Skeletal muscle satellite cell (primary cell): ENCODE data around the gene DEFB119. TPM values are rescaled to one million over a fixed set of nuclear protein-coding genes. Genes with fewer than 3 reads are reported as not detected.
"Not testable (repeated sequence)": the region's sequence is repeated elsewhere in the genome, so short reads cannot be mapped to it uniquely, and the experiment has no call there.

Source experiments
- H3K27me3 ChIP-seq: 2 replicates; pipeline ENCODE4 v1.7.0; 2013; ENCODE audit warnings: low read length; ENCODE audit not compliant: control insufficient read depth, insufficient read depth
- H3K36me3 ChIP-seq: 2 replicates; pipeline ENCODE4 v1.7.0; 2013; ENCODE audit warnings: mild to moderate bottlenecking, control low read depth, low read length; ENCODE audit not compliant: insufficient read depth
- H3K4me1 ChIP-seq: 2 replicates; pipeline ENCODE4 v1.7.0; 2013; ENCODE audit warnings: low read length; ENCODE audit not compliant: control insufficient read depth, insufficient read depth
- H3K4me2 ChIP-seq: 2 replicates; pipeline ENCODE4 v1.7.0; 2013; ENCODE audit warnings: mild to moderate bottlenecking, low read length
- H3K4me3 ChIP-seq: 2 replicates; pipeline ENCODE4 v1.7.0; 2013; ENCODE audit warnings: low read length
- H3K9ac ChIP-seq: 2 replicates; pipeline ENCODE4 v1.7.0; 2013; ENCODE audit warnings: mild to moderate bottlenecking, low read depth, low read length, moderate library complexity
- H3K9me3 ChIP-seq: replicated peaks from 2 replicates; pipeline ENCODE4 v1.7.0; 2013; ENCODE audit warnings: mild to moderate bottlenecking, control low read depth, low read length
- small RNA-seq: library from RNA; depleted of rRNA; stranded (forward); fragments of <200 nt; gene quantifications from one replicate; pipeline ENCODE3, GENCODE V24; 2012

The DEFB119 gene

GRCh38 chr20:31392836-31393235 lies 2.4 kb upstream of the DEFB119 start:
- Histone ChIP-seq H3K9me3 (no peaks in the 10 kb centered on the region), H3K4me3 (no peak overlapping the region), H3K4me2 (no peak overlapping the region), H3K9ac (no peak overlapping the region), H3K36me3 (no peaks in the 10 kb centered on the region), H3K4me1 (no peaks in the 10 kb centered on the region), H3K27me3 (no peaks in the 10 kb centered on the region)

DNA sequence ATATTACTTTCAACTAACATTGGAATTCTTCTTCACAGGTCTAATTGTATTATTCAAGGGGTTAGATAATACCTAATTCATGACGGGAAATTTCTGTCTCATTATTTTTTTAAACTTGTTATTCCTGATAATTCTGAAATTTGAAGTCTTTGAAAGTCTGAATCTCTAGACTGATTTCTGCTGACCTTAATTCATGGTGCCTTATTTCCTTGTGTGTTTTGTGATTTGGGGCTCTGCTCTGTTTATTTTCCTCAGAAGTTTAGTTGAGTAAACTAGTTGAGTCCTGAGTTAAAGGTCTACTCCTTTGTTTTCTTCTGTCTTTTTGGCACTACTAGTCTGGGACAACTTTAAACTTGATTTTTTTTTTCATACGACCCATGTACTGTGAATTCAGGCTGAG lies 16.0 kb downstream of the DEFB119 start:
- H3K9ac ChIP-seq: no peak overlapping the region
- no peak overlapping the region for H3K4me2 ChIP-seq
- H3K4me3 ChIP-seq: no peak overlapping the region
- no peaks in the 10 kb centered on the region for H3K4me1 ChIP-seq
- H3K9me3 ChIP-seq: no peaks in the 10 kb centered on the region
- no peaks in the 10 kb centered on the region for H3K27me3 ChIP-seq
- H3K36me3 ChIP-seq: no peaks in the 10 kb centered on the region

DNA sequence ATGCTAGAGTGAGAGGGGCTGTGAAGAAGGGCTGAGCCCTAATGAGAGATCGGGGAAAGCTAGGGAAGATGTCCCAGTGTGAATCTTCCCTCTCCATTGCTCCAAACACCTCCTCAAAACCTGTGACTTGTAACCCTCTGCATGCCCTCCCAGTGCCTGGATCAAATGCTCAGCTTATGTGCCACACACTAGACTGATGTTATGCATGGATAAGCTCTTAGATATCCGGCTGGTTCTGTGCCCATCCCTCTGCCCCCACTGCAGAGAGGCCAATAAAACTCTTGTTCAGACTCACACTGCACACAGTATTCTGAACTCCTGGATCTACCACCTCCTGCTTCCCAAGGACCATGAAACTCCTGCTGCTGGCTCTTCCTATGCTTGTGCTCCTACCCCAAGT lies 22.1 kb downstream of the DEFB119 start, which contains the start of gene DEFB118:
DEFB118 (plus strand) TSS at position 301 of the 400 bp plus-strand sequence; CDS start at position 351, 50 bp downstream.
- H3K36me3 ChIP-seq: no peaks in the 10 kb centered on the region
- no peaks in the 10 kb centered on the region for H3K27me3 ChIP-seq
- no peak within 1 kb of the TSS for H3K4me2 ChIP-seq
- H3K9me3 ChIP-seq: no peaks in the 10 kb centered on the region
- H3K4me3 ChIP-seq: no peak within 1 kb of the TSS
- no peak within 1 kb of the TSS for H3K9ac ChIP-seq
- no peaks in the 10 kb centered on the region for H3K4me1 ChIP-seq

DNA sequence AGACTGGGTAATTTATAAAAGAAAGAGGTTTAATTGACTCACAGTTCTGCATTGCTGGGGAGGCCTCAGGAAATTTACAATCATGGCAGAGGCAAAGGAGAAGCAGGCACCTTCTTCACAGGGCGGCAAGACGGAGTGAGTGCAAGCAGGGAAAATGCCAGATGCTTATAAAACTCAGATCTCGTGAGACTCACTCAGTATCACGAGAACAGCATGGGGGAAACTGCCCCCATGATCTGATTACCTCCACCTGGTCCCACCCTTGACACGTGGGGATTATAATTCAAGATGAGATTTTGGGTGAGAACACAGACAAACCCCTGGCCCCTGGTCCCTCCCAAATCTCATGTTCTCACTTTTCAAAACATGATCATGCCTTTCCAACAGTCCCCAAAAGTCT lies 26.1 kb downstream of the DEFB119 start:
- not testable (repeated sequence) for H3K36me3 ChIP-seq, H3K4me1 ChIP-seq, H3K9ac ChIP-seq, H3K4me3 ChIP-seq, H3K9me3 ChIP-seq, H3K27me3 ChIP-seq, H3K4me2 ChIP-seq

GRCh38 chr20:31363295-31363694 lies 27.1 kb downstream of the DEFB119 start:
- Histone ChIP-seq H3K27me3 (no peaks in the 10 kb centered on the region), H3K4me2 (no peak overlapping the region), H3K9me3 (no peaks in the 10 kb centered on the region), H3K4me3 (no peak overlapping the region), H3K36me3 (no peaks in the 10 kb centered on the region), H3K9ac (no peak overlapping the region), H3K4me1 (no peaks in the 10 kb centered on the region)

- H3K9me3 ChIP-seq: no peaks in the 10 kb centered on the region
- no peak overlapping the region for H3K4me3 ChIP-seq
- H3K36me3 ChIP-seq: no peaks in the 10 kb centered on the region
- no peak overlapping the region for H3K9ac ChIP-seq
- H3K27me3 ChIP-seq: no peaks in the 10 kb centered on the region
- H3K4me2 ChIP-seq: no peak overlapping the region
- H3K4me1 ChIP-seq: no peaks in the 10 kb centered on the region
These were observed 34.4 kb downstream of the DEFB119 start for GRCh38 chr20:31355981-31356380.

- H3K9me3 ChIP-seq: no peaks in the 10 kb centered on the region
These were observed 48.9 kb downstream of the DEFB119 start for GRCh38 chr20:31341470-31341869.

DNA sequence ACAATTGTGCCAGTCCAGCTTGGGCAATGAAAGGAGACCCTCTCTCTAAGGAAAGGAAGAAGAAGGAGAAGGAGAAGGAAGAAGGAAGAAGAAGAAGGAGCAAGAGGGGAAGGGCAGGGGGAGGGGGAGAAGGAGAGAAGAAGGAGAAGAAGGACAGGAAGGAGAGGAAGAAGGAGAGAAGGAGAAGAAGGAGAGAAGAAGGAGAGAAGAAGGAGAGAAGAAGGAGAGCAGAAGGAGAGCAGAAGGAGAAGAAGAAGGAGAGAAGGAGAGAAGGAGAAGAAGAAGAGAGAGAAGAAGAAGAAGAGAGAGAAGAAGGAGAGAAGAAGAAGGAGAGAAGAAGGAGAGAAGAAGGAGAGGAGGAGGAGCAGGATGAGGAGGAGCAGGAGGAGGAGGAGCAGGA lies 59.5 kb downstream of the DEFB119 start:
- Histone ChIP-seq H3K36me3 (no peaks in the 10 kb centered on the region), H3K4me2 (no peak overlapping the region), H3K9ac (no peak overlapping the region), H3K27me3 (no peaks in the 10 kb centered on the region), H3K4me3 (no peak overlapping the region), H3K9me3 (no peaks in the 10 kb centered on the region), H3K4me1 (no peaks in the 10 kb centered on the region)

More at GRCh38 chr20:31341470-31341869, 48.9 kb downstream of the DEFB119 start:
- H3K4me2 ChIP-seq: no peak overlapping the region
- H3K27me3 ChIP-seq: no peaks in the 10 kb centered on the region
- H3K9ac ChIP-seq: no peak overlapping the region
- H3K36me3 ChIP-seq: no peaks in the 10 kb centered on the region
- no peaks in the 10 kb centered on the region for H3K4me1 ChIP-seq
- H3K4me3 ChIP-seq: no peak overlapping the region

Small RNA genes lying within 50 kb of the gene (small RNA-seq; reads per million reads assigned to genes)
- gene DEFB117: not detected
- gene RF00561: not detected
- gene RNA5SP480: not detected
